DOHH2 (cell line): ENCODE data around the gene TRAK1.

ENCODE experiments used
- EZH2phosphoT487 ChIP-seq: fragments of 200-600 bp; sonication (generic); IDR thresholded peaks from 2 replicates; pipeline ENCODE4 v1.6.1; 2017; ENCODE audit warnings: borderline replicate concordance, mild to moderate bottlenecking, antibody characterized with exemption, low read length, moderate library complexity, mixed read lengths
- TF ChIP-seq, protein P1 (sequence below): fragments of 200-600 bp; sonication (generic); IDR thresholded peaks from one replicate; pipeline ENCODE4 v1.5.1; 2014; ENCODE audit warnings: antibody characterized with exemption, mild to moderate bottlenecking, low read depth, low read length; ENCODE audit not compliant: poor library complexity, severe bottlenecking

- TF ChIP-seq, protein P1, sequence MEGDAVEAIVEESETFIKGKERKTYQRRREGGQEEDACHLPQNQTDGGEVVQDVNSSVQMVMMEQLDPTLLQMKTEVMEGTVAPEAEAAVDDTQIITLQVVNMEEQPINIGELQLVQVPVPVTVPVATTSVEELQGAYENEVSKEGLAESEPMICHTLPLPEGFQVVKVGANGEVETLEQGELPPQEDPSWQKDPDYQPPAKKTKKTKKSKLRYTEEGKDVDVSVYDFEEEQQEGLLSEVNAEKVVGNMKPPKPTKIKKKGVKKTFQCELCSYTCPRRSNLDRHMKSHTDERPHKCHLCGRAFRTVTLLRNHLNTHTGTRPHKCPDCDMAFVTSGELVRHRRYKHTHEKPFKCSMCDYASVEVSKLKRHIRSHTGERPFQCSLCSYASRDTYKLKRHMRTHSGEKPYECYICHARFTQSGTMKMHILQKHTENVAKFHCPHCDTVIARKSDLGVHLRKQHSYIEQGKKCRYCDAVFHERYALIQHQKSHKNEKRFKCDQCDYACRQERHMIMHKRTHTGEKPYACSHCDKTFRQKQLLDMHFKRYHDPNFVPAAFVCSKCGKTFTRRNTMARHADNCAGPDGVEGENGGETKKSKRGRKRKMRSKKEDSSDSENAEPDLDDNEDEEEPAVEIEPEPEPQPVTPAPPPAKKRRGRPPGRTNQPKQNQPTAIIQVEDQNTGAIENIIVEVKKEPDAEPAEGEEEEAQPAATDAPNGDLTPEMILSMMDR = no peak
- TF ChIP-seq EZH2phosphoT487 = no peak
These were observed 61.9 kb downstream of the TRAK1 start for GRCh38 chr3:42153039-42153438.
